Loucy (cell line): Measurements from ENCODE around the gene PTGDR2.

ENCODE experiments used
- H2AFZ ChIP-seq: fragments of 200-600 bp; sonication (generic); 2 replicates; pipeline ENCODE4 v1.6.0; 2016; ENCODE audit warnings: antibody characterized with exemption, mild to moderate bottlenecking, low read length, moderate library complexity
- H3F3A ChIP-seq: fragments of 200-600 bp; 2 replicates; pipeline ENCODE4 v1.6.0; 2016; ENCODE audit warnings: antibody characterized with exemption, low read depth, mild to moderate bottlenecking
- H3K27me3 ChIP-seq: fragments of 200-600 bp; sonication (generic); 2 replicates; pipeline ENCODE4 v1.6.1; 2014; ENCODE audit warnings: low read length, mild to moderate bottlenecking; ENCODE audit not compliant: insufficient read depth, poor library complexity, severe bottlenecking
- H3K36me3 ChIP-seq: fragments of 200-600 bp; sonication (generic); 2 replicates; pipeline ENCODE4 v1.6.1; 2016; ENCODE audit warnings: low read length; ENCODE audit not compliant: insufficient read depth
- H3K4me1 ChIP-seq: fragments of 200-600 bp; sonication (generic); 2 replicates; pipeline ENCODE4 v1.5.1; 2014; ENCODE audit warnings: low read length, mild to moderate bottlenecking; ENCODE audit not compliant: insufficient read depth, poor library complexity, severe bottlenecking
- H3K4me2 ChIP-seq: fragments of 200-600 bp; sonication (generic); 2 replicates; pipeline ENCODE4 v1.6.0; 2014; ENCODE audit warnings: antibody characterized with exemption, low read length, low read depth, mild to moderate bottlenecking; ENCODE audit not compliant: poor library complexity, severe bottlenecking
- H3K4me3 ChIP-seq: fragments of 200-600 bp; sonication (generic); 2 replicates; pipeline ENCODE4 v1.5.1; 2014; ENCODE audit warnings: low read length, mild to moderate bottlenecking, mixed read lengths; ENCODE audit not compliant: poor library complexity, severe bottlenecking
- H3K79me2 ChIP-seq: fragments of 200-600 bp; sonication (generic); 2 replicates; pipeline ENCODE4 v1.6.1; 2014; ENCODE audit warnings: low read length; ENCODE audit not compliant: insufficient read depth
- H3K9ac ChIP-seq: fragments of 200-600 bp; sonication (generic); 2 replicates; pipeline ENCODE4 v1.6.0; 2014; ENCODE audit warnings: mild to moderate bottlenecking, low read depth, low read length, moderate library complexity; ENCODE audit not compliant: poor library complexity, severe bottlenecking
- H3K9me2 ChIP-seq: fragments of 200-600 bp; sonication (generic); replicated peaks from 2 replicates; pipeline ENCODE4 v1.6.1; 2016; ENCODE audit warnings: low read depth, low read length, mixed read lengths
- H3K9me3 ChIP-seq: fragments of 200-600 bp; sonication (generic); 2 replicates; pipeline ENCODE4 v1.6.1; 2014; ENCODE audit warnings: mild to moderate bottlenecking, antibody characterized with exemption, low read length, low read depth; ENCODE audit not compliant: insufficient read depth
- H4K20me1 ChIP-seq: fragments of 200-600 bp; sonication (generic); 2 replicates; pipeline ENCODE4 v1.6.0; 2014; ENCODE audit warnings: antibody characterized with exemption, low read length, mild to moderate bottlenecking; ENCODE audit not compliant: insufficient read depth, poor library complexity, severe bottlenecking
- CTCF ChIP-seq: fragments of 200-600 bp; sonication (generic); conservative IDR thresholded peaks from 2 replicates; pipeline ENCODE4 v1.5.1; 2014; ENCODE audit warnings: mild to moderate bottlenecking, antibody characterized with exemption, low read length
- EZH2phosphoT487 ChIP-seq: fragments of 200-600 bp; IDR thresholded peaks from 2 replicates; pipeline ENCODE4 v1.6.1; 2018; ENCODE audit warnings: antibody characterized with exemption, mild to moderate bottlenecking, moderate library complexity, borderline replicate concordance

Gene PTGDR2

GRCh38 chr11:60814112-60814511 lies 41.6 kb downstream of the PTGDR2 start:
- H3K9me2 ChIP-seq, result no peaks in the 10 kb centered on the region
- H3K4me3 ChIP-seq, result no peak overlapping the region
- no peaks in the 10 kb centered on the region for H3F3A ChIP-seq
- no peak overlapping the region for H3K9ac ChIP-seq
- H3K79me2 ChIP-seq, result no peaks in the 10 kb centered on the region
- H4K20me1 ChIP-seq, result no peaks in the 10 kb centered on the region
- no peaks in the 10 kb centered on the region for H3K36me3 ChIP-seq
- no peaks in the 10 kb centered on the region for H3K4me1 ChIP-seq
- no peak for TF ChIP-seq CTCF
- TF ChIP-seq EZH2phosphoT487, result no peak
- no peaks in the 10 kb centered on the region; the same call in 1 of the 2 replicates for H3K9me3 ChIP-seq
- H3K4me2 ChIP-seq, result no peak overlapping the region
- no peaks in the 10 kb centered on the region for H3K27me3 ChIP-seq
- H2AFZ ChIP-seq, result no peak overlapping the region

- Histone ChIP-seq H3K4me3 (no peak overlapping the region), H3K79me2 (no peaks in the 10 kb centered on the region), H3K4me1 (no peaks in the 10 kb centered on the region), H3K36me3 (no peaks in the 10 kb centered on the region), H3F3A (no peaks in the 10 kb centered on the region), H3K9me2 (no peaks in the 10 kb centered on the region), H3K9me3 (no peaks in the 10 kb centered on the region; the same call in 1 of the 2 replicates), H4K20me1 (no peaks in the 10 kb centered on the region), H2AFZ (no peak overlapping the region; the same call in 1 of the 2 replicates), H3K4me2 (no peak overlapping the region), H3K9ac (no peak overlapping the region), H3K27me3 (no peaks in the 10 kb centered on the region)
- TF ChIP-seq CTCF, result no peak
- TF ChIP-seq EZH2phosphoT487, result no peak
Measured at GRCh38 chr11:60813324-60813723, 42.4 kb downstream of the PTGDR2 start.

- Histone ChIP-seq H3K9me3 (no peaks in the 10 kb centered on the region), H3K4me2 (no peak overlapping the region), H3K79me2 (no peaks in the 10 kb centered on the region), H3F3A (no peaks in the 10 kb centered on the region), H3K9ac (no peak overlapping the region), H4K20me1 (no peaks in the 10 kb centered on the region), H3K4me1 (no peaks in the 10 kb centered on the region), H3K9me2 (no peaks in the 10 kb centered on the region), H3K36me3 (no peaks in the 10 kb centered on the region), H3K27me3 (no peaks in the 10 kb centered on the region), H2AFZ (no peak overlapping the region), H3K4me3 (no peak overlapping the region)
- no peak for TF ChIP-seq EZH2phosphoT487
- TF ChIP-seq CTCF, result no peak
Measured at GRCh38 chr11:60810569-60810968, 45.2 kb downstream of the PTGDR2 start.
